Measurements from ENCODE around the gene ADAMTS7. TPM values are rescaled to one million over a fixed set of nuclear protein-coding genes. Genes with fewer than 3 reads are reported as not detected.
"Not testable (repeated sequence)": the region's sequence is repeated elsewhere in the genome, so short reads cannot be mapped to it uniquely, and the experiment has no call there.

Gene ADAMTS7
- total RNA-seq, 1 donor from 2014 or later: 55.1 TPM

- H3K27me3 Mint-ChIP-seq (ENCODE audit: unreplicated experiment): peaks cover 12% of the 10 kb centered on the region
- H3K4me1 Mint-ChIP-seq (ENCODE audit: unreplicated experiment): peaks cover 7% of the 10 kb centered on the region
- H3K27ac Mint-ChIP-seq (ENCODE audit: unreplicated experiment): no peak overlapping the region
- no peaks in the 10 kb centered on the region for H3K9me3 Mint-ChIP-seq (ENCODE audit: unreplicated experiment)
- H3K36me3 Mint-ChIP-seq (ENCODE audit: low read depth, unreplicated experiment): peaks cover 7% of the 10 kb centered on the region
- H3K4me3 Mint-ChIP-seq (ENCODE audit: unreplicated experiment): no peak overlapping the region
- DNase-seq (ENCODE audit: low spot score): no peak
- no peak for TF ChIP-seq CTCF (IDR thresholded peaks at IDR 0.05; ENCODE audit: unreplicated experiment)
Observed at GRCh38 chr15:78800189-78800588, 11.1 kb downstream of the ADAMTS7 start.

- H3K9me3 Mint-ChIP-seq (ENCODE audit: unreplicated experiment); H3K27ac Mint-ChIP-seq (ENCODE audit: unreplicated experiment); H3K36me3 Mint-ChIP-seq (ENCODE audit: low read depth, unreplicated experiment); H3K4me1 Mint-ChIP-seq (ENCODE audit: unreplicated experiment); DNase-seq (ENCODE audit: low spot score); H3K4me3 Mint-ChIP-seq (ENCODE audit: unreplicated experiment): not testable (repeated sequence)
- H3K27me3 Mint-ChIP-seq (ENCODE audit: unreplicated experiment): peaks cover 11% of the 10 kb centered on the region
Observed at GRCh38 chr15:78799102-78799501, 12.2 kb downstream of the ADAMTS7 start.

- not testable (repeated sequence) for H3K4me3 Mint-ChIP-seq (ENCODE audit: unreplicated experiment); DNase-seq (ENCODE audit: low spot score); H3K9me3 Mint-ChIP-seq (ENCODE audit: unreplicated experiment); H3K36me3 Mint-ChIP-seq (ENCODE audit: low read depth, unreplicated experiment); H3K4me1 Mint-ChIP-seq (ENCODE audit: unreplicated experiment); H3K27ac Mint-ChIP-seq (ENCODE audit: unreplicated experiment)
- H3K27me3 Mint-ChIP-seq (ENCODE audit: unreplicated experiment): peaks cover 11% of the 10 kb centered on the region
Observed at GRCh38 chr15:78798355-78798754, 12.9 kb downstream of the ADAMTS7 start.

GRCh38 chr15:78797951-78798350, 13.3 kb downstream of the ADAMTS7 start:
- peaks cover 11% of the 10 kb centered on the region for H3K27me3 Mint-ChIP-seq (ENCODE audit: unreplicated experiment)
- H3K9me3 Mint-ChIP-seq (ENCODE audit: unreplicated experiment): no peaks in the 10 kb centered on the region
- H3K4me3 Mint-ChIP-seq (ENCODE audit: unreplicated experiment): no peak overlapping the region
- no peaks in the 10 kb centered on the region for H3K4me1 Mint-ChIP-seq (ENCODE audit: unreplicated experiment)
- peaks cover 7% of the 10 kb centered on the region for H3K36me3 Mint-ChIP-seq (ENCODE audit: low read depth, unreplicated experiment)
- H3K27ac Mint-ChIP-seq (ENCODE audit: unreplicated experiment): no peak overlapping the region
- DNase-seq (ENCODE audit: low spot score): no peak
- TF ChIP-seq CTCF (IDR thresholded peaks at IDR 0.05; ENCODE audit: unreplicated experiment): no peak

- H3K36me3 Mint-ChIP-seq (ENCODE audit: low read depth, unreplicated experiment): peaks cover 6% of the 10 kb centered on the region
Observed at GRCh38 chr15:78796510-78796909, 14.8 kb downstream of the ADAMTS7 start.

GRCh38 chr15:78795043-78795442, 16.2 kb downstream of the ADAMTS7 start:
- DNase-seq (ENCODE audit: low spot score): no peak
- no peak overlapping the region for H3K4me3 Mint-ChIP-seq (ENCODE audit: unreplicated experiment)
- TF ChIP-seq CTCF (IDR thresholded peaks at IDR 0.05; ENCODE audit: unreplicated experiment): no peak
- H3K27ac Mint-ChIP-seq (ENCODE audit: unreplicated experiment): no peak overlapping the region
- H3K4me1 Mint-ChIP-seq (ENCODE audit: unreplicated experiment): no peaks in the 10 kb centered on the region
- no peaks in the 10 kb centered on the region for H3K9me3 Mint-ChIP-seq (ENCODE audit: unreplicated experiment)
- H3K27me3 Mint-ChIP-seq (ENCODE audit: unreplicated experiment): peaks cover 6% of the 10 kb centered on the region
- H3K36me3 Mint-ChIP-seq (ENCODE audit: low read depth, unreplicated experiment): peaks cover 2% of the 10 kb centered on the region

More at GRCh38 chr15:78796510-78796909, 14.8 kb downstream of the ADAMTS7 start:
- Mint-ChIP-seq H3K9me3 (ENCODE audit: unreplicated experiment) (no peaks in the 10 kb centered on the region), H3K4me1 (ENCODE audit: unreplicated experiment) (no peaks in the 10 kb centered on the region), H3K4me3 (ENCODE audit: unreplicated experiment) (no peak overlapping the region), H3K27me3 (ENCODE audit: unreplicated experiment) (peaks cover 11% of the 10 kb centered on the region), H3K27ac (ENCODE audit: unreplicated experiment) (no peak overlapping the region)
- DNase-seq (ENCODE audit: low spot score): no peak
- TF ChIP-seq CTCF (IDR thresholded peaks at IDR 0.05; ENCODE audit: unreplicated experiment): no peak

- not testable (repeated sequence) for H3K36me3 Mint-ChIP-seq (ENCODE audit: low read depth, unreplicated experiment); H3K27ac Mint-ChIP-seq (ENCODE audit: unreplicated experiment); H3K4me3 Mint-ChIP-seq (ENCODE audit: unreplicated experiment); H3K4me1 Mint-ChIP-seq (ENCODE audit: unreplicated experiment); H3K27me3 Mint-ChIP-seq (ENCODE audit: unreplicated experiment); H3K9me3 Mint-ChIP-seq (ENCODE audit: unreplicated experiment); DNase-seq (ENCODE audit: low spot score)
Observed at GRCh38 chr15:78794446-78794845, 16.8 kb downstream of the ADAMTS7 start.
